NCI-H1417 (cell line): ENCODE results near the gene GLO1.

Source experiments
- DNase-seq, 3 experiments: peaks; one replicate each; lab custom pipeline; 2025; lab: John Stamatoyannopoulos, UW

GLO1 gene

DNA sequence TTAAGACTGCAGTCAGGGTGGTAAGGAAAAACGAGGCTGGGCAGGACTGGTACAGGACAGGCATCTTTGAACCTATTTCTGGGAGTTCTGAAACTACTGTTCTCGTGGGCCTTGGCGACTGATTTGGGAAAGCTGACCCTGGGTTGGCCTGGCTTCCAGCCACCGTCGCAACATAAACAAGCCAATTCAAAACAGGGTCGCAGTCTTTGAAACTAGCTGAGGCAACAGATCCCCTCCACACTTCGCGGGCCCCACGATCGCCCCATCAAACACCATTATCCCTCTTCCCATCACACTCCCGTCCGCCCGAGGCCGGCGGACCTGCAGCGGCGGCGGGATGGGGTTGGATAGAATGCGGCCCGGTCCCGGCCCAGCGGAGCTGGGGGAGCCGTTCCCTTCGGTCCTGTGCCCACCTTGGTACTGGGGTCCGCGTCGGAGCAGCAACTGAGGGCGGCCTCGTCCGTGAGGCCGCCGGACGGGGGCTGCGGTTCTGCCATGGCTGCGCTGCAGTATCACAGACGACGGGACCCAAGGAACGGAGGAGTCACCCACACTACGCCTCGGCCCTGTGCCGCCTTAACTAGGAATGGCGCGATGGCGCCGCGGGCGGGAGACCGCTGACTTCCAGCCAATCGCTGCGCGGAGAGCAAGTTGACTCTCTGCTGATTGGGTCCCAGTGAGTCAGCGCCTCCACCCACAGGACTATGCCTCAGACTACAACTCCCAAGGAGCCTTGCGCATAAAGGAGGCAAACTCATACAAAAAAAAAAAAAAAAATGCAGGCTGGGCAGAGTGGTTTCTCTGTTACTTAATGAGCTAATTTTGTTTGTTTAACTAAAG lies at the start of gene GLO1:
GLO1 (minus strand) TSS at position 588 of the 840 bp plus-strand sequence; CDS start at position 497, 91 bp downstream.
- DNase-seq = peak; percentile 94 to 98 (median 97)

DNA sequence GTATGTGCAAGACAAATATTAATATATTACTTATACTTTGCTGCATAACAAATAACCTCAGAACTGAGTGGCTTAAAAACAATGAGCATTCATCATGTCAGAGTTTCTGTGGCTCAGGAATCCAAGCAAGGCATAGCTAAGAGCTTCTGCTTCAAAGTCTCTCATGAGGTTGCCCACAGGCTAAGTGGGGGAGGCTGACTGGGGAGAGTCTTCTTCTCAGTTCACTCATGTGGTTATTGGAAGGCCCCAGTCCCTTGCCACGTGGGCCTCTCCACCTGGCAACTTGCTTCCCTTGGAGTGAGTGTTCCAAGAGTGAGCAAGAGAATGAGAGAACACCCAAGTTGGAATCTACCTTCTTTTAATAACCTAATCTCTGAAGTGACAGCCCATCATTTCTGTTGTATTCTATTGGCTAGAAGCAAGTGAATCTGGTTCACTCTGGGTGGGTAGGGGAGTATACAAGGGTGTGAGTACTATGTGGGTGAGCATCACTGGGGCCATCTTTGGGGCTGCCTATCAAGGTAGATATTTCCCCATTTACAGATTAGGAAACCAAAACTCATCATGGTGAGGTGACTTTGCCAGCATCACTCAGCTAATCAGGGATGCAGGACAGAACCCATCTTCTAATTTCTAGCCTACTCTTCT lies 48.1 kb upstream of the GLO1 start:
- no peak for DNase-seq

DNA sequence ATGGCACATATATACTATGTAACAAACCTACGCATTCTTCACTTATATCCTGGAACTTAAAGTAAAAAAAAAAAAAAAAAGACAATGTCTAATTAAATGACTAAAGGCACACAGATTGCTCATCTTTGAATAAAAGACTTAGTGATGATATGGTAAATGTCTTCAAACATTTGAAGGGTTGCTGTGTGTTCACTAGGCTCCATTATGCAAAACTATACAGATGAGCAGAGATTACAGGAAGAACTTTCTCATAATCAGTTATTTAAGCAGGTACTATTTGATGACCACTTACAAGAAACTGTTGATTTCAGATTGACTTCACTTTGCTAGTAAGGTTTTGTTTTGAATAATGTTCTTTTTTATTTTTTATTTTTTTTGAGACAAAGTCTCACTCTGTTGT lies 46.5 kb upstream of the GLO1 start:
- DNase-seq = no peak

DNA sequence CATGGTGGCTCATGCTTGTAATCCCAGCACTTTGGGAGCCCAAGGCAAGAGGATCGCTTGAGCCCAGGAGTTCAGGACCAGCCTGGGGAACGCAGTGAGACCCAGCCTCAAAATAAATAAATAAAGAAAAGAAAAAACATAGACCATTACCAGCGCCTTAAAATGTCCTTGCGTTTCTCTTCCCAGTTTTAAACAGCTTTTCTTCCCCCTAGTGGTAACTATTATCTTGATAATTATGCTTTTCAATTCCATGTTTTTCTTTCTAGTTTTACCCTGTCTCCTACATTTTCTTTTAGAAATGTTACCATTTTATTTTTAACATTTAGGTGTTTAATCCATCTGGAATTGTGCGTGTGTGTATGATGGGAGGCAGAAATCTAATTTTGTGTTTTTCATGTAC lies 36.6 kb upstream of the GLO1 start:
- no peak for DNase-seq

DNA sequence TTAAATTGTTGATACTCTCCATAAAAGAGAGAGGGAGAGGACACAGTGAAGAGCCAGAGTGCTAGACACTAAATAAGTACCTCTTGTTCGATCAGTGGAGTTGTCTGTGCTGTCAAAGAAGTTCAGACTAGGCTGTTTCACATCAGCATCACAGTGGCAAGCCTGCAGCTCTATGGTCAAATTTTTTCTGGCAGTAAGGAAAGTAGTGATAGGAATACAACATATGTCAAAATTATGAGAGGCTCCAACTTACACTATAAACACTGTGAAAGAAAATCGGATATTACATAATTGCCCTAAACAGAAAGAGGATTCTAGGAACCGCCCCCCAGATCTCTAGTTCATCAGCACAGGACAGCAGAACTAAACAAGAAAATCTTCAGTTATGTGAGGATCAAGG lies 35.3 kb upstream of the GLO1 start:
- no peak for DNase-seq

DNA sequence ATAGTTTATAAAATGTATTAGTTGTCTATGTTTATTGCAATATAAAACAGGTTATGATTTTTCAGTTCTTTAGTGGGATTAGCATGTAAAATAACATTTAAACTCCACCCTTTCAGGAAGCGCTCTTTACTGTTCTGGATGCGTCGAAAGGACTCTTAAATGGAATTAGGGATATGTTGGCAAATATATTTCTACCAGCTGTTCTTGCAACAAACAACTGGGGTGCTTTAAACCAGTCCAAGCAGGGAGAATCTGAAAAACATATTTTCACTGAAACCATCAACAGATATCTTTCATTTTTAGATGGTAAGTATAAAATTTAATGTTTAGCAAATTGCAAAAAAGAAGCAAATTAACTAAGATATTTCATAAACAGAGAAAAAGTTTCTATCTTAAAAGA lies 34.0 kb upstream of the GLO1 start:
- no peak for DNase-seq

DNA sequence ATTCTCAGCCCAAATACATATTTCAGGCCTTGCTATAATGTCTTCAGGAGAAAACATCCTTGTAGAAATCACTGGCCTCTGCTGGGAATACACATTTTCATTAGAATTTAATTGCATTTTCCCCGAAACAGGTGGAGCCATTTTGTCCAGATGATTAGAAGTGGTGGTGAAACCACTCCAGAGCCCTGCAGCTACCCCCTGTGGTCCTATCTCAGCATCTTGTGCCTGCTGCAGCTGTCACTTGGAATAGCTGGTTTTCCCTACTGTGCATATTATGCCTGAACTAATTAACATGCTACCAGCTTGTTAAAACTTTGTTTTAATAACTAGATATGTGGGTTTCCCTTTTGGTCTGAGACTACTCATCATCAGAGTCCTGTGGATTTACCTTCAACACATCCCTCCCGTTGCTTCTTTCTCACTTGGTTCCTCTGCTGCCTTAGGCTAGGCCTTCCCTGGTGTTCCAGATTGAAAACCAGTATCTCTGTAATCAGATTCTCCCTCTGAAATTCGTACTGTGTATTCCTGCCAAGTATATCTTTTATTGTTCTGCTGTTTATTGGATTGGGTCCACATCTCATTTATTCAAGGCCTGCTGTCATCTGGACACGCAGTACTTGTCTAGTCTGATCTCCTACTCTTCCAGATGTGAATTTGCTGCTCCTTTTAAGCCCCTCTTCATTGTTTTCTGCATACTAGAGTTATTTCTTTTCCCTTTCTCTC lies 27.4 kb upstream of the GLO1 start:
- DNase-seq = peak; percentile 5 to 67 (median 33)

DNA sequence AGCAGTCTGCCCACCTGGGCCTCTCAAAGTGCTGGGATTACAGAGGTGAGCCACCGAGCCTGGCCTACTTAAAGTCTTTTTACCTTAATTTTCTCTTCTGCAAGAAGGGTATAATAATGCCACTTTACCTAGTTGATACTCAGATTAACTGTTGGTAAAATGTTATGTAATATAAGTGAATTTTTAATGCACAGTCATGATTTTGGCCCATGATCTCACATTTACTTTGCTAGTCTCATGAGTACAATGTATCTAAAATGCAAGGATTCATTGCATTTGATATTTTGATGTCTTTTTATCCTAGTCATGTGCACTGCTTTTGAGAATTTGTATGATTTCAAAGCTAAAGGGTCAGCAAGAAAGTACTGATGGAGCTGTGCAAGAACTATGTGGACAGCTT lies 25.3 kb upstream of the GLO1 start:
- no peak for DNase-seq

DNA sequence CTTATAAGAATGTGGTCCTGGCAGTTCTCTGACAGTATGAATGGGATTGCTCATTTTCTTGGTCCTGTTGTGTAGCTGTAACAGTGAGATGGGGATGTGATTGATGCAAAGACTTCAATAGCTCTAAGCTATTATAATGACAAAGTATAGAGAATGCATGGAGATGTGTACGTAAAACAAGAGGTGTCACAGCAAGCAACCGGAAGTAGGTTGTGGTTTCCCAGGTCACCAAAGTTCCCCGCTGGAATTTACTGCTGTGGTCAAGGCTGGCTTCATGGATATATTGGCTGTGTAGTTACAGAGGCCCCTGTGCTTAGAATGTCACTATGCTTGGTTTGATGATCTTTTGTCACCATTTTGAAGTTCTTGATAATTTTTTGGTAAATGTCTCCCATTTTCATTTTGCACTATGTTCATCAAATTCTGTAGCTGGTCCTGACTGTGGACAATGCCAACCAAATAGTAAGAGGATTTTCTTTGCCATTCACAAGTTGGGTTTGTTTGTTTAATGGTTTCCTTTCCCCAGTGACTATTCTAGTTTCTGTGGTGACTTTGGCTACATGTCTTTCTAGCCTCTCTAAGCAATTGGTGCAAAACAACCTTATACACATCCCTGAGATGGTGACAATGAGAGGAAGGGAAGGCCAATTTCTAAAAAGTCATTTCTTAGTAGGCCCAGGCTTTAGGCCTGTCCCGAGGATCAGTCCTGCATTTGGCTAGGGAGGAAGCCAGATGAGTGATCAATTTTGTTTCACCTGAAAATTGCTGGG lies 22.7 kb upstream of the GLO1 start:
- DNase-seq = peak in 1 of 3 experiments; percentile 41

DNA sequence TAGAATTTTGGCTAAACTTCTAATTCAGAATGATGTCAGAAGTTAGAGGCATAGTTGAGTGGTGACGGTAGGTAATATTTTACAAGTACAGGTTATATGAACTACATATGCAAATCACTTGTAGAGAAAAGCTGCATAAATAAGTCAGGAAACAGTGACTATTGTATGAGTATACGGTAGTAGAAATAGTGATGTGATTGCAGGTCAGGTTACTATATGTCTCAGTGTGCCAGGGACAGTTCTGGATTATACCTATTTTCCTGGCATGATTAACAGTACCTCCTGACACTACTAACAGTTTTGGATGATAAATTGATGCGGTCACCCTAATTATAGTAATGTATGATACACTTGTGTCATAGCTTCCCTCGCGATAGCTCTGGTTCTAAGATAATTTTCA lies 21.4 kb upstream of the GLO1 start:
- no peak for DNase-seq

DNA sequence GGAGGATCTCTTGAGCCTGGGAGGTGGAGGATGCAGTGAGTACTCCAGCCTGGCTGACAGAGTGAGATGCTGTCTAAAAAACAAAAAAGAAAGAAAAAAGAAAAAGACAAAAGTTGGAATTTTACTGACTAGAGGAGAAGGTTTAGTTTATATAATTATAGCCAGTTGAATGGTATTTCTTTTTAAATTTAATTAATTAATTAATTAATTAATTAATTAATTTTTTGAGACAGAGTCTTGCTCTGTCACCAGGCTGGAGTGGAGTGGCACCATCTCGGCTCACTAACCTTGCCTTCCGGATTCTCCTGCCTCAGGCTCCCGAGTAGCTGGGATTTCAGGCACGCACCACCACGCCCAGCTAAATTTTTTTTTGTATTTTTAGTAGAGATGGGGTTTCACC lies 20.8 kb upstream of the GLO1 start:
- DNase-seq = no peak

DNA sequence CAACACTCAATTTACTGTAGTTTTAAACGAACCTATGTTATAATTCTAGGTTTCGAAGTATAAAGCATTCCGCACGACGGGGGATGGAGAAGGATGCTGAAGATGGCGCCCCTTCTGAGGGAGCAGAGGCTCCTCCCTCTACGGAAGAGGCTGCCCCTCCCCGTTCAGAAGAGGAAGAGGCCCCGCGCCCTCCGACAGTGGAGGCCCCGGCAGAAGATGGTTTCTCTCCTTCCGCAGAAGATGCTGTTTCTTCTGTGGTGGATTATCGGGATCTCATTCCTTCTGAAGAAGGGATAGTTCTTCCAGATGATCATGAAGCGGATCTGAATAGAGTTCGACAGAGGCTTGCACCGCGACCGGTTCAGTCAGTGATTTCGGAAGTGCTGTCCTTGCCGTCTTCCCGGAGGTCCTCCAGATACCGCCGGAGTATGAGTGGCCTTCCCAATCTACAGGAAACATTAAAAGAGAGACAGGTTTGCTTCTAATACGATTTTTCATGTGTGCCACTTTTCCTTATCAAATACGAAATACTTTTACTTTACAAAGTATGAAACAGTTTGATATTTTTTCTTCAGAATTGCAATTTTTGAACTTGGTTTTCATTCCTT lies 19.9 kb upstream of the GLO1 start:
- DNase-seq = no peak

DNA sequence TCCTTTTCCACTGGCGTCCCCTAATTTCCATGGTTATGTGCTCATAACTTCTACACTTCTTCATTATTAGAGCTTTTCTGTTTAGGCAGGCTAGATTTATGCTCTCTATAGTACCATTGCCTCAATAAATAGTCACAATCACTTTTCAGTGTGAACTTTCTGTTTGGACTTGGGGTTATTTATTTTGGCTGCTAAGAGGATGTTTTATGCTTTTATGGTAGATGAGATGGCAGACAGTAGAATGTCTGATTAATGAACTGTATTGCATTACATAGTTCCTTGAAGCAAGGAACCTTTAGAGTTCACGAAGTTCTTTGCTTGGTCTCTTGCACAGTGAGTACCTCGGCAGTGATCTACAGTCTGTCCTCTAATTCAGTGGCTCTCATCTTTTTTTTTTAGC lies 19.1 kb upstream of the GLO1 start:
- DNase-seq = no peak

DNA sequence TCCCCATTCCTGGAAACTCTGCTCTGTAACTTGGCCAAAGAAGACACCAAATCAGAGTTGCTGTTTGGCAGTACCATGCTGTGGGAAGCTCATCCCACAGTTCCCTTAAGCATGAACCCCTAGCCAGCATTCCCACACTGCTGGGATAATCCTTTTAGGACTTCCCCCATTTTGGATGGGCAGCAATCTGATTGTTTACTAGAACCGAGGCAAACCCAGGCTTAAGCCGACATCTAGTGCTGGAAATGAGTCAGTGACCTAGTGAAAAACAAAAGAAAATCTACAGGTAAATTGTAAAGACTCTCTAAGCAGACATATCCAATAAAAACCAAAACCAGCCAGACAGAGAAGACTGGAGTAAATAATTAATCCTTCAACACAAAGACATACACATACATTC lies 17.4 kb upstream of the GLO1 start:
- no peak for DNase-seq

DNA sequence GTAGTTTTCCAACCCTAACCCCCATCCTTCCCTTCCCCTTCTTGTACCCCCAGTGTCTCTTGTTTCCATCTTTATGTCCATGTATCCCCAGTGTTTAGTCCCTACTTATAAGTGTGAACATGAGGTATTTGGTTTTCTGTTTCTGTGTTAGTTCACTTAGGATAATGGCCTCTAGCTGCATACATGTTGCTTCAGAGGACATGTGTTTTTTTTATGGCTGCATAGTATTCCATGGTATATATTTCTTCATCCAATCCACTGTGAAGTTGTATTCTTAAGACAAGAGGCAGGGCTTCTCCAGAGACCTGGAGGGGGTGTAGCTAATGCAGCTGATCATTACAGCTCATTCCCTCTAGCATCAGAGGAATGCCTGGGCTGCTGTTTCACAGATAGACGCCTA lies 16.4 kb upstream of the GLO1 start:
- no peak for DNase-seq

DNA sequence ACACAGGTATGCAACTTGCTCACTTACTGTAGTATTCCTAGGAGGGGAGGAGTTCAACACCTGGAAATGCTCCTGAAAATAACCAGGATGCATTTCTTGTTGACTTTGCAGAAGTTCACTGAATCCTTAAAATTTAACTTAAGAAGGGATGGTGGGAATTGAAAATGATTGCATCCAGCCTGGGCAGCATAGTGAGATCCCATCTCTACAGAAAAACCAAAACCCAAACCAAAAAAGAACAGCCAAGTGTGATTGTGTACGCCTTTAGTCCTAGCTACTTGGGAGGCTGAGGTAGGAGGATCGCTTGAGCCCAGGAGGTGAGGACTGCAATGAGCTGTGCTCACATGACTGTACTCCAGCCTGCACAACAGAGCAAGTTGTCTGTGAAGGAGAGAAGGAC lies 13.9 kb upstream of the GLO1 start:
- no peak for DNase-seq

DNA sequence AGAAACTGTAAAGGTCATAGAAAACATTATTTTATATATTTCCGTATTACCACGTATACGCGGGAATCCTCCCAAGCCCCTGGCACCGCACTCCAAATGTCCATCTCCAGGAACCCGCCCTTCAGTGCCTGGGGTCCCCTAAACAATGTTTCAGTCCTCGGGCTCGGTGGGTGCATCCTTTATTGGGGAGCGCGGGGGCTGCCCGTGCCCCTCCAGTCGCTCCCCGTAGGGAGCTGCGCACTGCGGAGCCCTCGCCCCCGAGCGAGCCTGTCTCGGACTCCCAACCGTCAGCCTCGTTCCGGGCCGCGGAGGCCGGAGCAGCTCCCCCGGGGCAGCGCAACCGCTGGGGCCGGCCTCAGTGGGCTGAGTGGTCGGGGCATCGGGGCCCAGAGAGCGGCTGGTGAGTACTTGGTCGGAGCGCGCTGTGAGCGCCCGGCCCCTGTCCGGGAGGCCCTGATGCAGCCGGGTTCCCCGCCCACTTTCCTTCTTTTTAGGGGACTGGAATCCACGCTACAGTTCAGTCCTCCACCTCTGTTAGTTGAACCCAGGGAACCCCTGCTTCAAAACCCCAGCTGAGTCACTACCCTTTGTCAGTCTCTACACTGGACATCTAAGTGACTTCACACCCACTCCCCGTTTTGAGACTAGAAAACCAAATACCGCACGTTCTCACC lies 12.2 kb upstream of the GLO1 start, which contains the start of gene DNAH8:
DNAH8 (plus strand) TSS at position 296 of the 674 bp plus-strand sequence. CDS start 7,499 bp downstream, outside the sequence.
- no peak for DNase-seq

DNA sequence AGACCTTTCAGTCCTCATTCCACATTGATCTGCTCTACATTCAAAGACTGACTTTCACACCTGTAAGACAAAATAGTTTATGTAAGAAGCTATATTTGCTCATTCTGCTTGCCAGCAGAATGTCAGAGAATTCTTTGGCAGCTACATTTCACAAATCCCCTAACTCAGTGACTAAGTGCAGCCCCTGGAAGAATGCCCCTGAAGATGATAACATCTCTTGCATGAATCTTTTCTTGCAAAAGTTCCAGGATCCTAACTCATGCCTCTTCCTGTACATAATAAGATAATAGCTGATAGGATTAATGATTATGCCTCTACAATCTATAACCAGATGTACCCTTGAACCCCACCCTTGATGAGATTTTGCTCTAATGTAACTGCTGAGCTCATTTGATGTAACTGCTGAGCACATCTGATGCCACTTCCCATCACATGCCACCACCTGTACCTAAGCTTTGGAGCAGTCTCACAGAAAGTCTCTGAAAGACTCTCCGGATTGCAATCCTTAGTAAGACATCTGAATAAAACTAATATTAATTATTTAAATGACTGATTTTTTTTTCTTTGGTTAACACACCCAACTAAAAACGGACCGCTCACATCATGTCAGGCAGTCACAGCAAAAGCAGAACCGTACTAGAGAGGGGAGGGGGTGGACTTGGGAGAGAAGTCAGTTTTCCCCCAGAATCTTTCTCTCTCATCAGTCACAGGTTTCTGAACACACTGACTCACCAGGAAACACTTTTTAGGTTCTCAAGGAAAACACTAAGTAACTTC lies 11.5 kb upstream of the GLO1 start:
- no peak for DNase-seq

DNA sequence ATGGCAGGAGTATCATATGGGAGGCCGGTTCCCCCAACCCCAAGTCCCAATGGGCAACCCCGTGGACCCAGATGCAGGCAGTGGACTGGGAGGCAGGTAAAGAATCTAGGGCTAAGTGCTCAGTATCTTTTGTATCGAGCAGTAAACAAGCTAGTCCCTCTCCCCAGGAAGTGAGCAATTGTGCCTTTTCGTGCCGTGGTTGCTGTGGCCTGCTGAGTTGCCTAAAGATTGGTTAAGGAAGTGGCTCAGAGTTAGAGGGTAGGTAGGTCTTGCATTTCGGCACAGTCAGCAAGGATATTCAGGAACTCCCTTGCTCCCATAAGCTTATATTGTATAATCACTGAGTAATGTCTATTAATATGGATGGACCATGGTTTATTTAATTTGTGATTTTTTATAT lies 10.9 kb upstream of the GLO1 start:
- DNase-seq = no peak

DNA sequence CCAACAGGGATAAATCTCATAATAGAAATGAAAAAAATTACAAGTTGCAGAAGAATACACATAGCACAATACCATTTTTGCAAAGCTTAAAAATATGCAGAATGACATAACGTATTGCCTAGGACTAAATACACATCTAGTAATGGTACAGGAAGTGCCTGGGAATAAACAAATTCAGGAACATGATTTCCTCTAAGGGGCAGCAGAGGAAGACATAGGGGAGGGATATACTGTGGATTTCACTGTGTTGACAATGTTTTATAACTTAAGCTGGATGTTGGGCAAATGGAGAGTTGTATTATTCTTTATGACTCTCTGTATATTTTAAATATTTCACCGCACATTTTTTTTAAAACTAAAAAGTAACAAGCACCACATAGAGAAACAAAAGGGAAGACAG lies 5.6 kb upstream of the GLO1 start:
- no peak for DNase-seq
